IMR-90 (cell line): ENCODE measurements around the gene CABYR. TPM values are rescaled to one million over a fixed set of nuclear protein-coding genes. Genes with fewer than 3 reads are reported as not detected.

Experiments used
- ATAC-seq: fragments of 200-7000 bp; cut with Tn5 transposase; 2 replicates; pipeline ENCODE4 v1.9.1; 2020; ENCODE audit warnings: low read depth, mild to moderate bottlenecking, moderate library complexity
- Bru-seq: library from RNA; stranded (reverse); fragments of 400-500 nt; gene quantifications from one replicate; lab custom pipeline; 2021; lab: Mats Ljungman, UMichigan
- BruChase-seq, 2 experiments: library from RNA; stranded (reverse); fragments of 400-500 nt; gene quantifications; one replicate each; lab custom pipeline; 2021; lab: Mats Ljungman, UMichigan
- BruUV-seq: library from RNA; stranded (reverse); fragments of 400-500 nt; replicated peaks from 2 replicates; lab custom pipeline; 2021; lab: Mats Ljungman, UMichigan
- CTCF ChIA-PET: fragments of 300-600 bp; formaldehyde crosslinking; extraction: SDS; loops from one replicate; lab custom pipeline; 2021; ENCODE audit warnings: antibody characterized with exemption; lab: Yijun Ruan, JAX
- POLR2A ChIA-PET: fragments of 300-600 bp; sonication (Branson Sonifier 250); formaldehyde crosslinking; loops from one replicate; lab custom pipeline; 2022; ENCODE audit warnings: antibody characterized with exemption; ENCODE audit not compliant: unreplicated experiment; lab: Charles Lee
- DNase-seq: peaks from one replicate; pipeline ENCODE4 v3.0.0; 2013
- H2AFZ ChIP-seq: replicated peaks from 2 replicates; pipeline ENCODE3; 2013; ENCODE audit warnings: low read length, mild to moderate bottlenecking; ENCODE audit not compliant: poor library complexity
- H2AK5ac ChIP-seq: 2 replicates; pipeline ENCODE4 v1.6.1; 2013; ENCODE audit warnings: low read depth, low read length, inconsistent platforms
- H2AK9ac ChIP-seq: replicated peaks from 2 replicates; pipeline ENCODE3; 2013; ENCODE audit warnings: mild to moderate bottlenecking, low read depth, low read length, moderate library complexity; ENCODE audit not compliant: poor library complexity
- H2BK120ac ChIP-seq: 2 replicates; pipeline ENCODE4 v1.6.1; 2013; ENCODE audit warnings: low read depth, low read length, inconsistent platforms
- H2BK15ac ChIP-seq: 3 replicates; pipeline ENCODE4 v1.6.1; 2013; ENCODE audit warnings: low read depth, low read length, inconsistent platforms
- H2BK20ac ChIP-seq: 2 replicates; pipeline ENCODE4 v1.6.1; 2013; ENCODE audit warnings: low read depth, mild to moderate bottlenecking, inconsistent platforms, low read length, moderate library complexity
- H2BK5ac ChIP-seq: 2 replicates; pipeline ENCODE4 v1.6.1; 2013; ENCODE audit warnings: mild to moderate bottlenecking, low read depth, low read length, inconsistent platforms; ENCODE audit not compliant: poor library complexity, severe bottlenecking
- H3K14ac ChIP-seq: replicated peaks from 2 replicates; pipeline ENCODE4 v1.6.1; 2013; ENCODE audit warnings: low read depth, low read length, inconsistent platforms
- H3K18ac ChIP-seq: 2 replicates; pipeline ENCODE4 v1.6.1; 2013; ENCODE audit warnings: low read depth, low read length, control low read depth
- H3K23ac ChIP-seq: 2 replicates; pipeline ENCODE4 v1.6.1; 2013; ENCODE audit warnings: low read depth, low read length, inconsistent platforms
- H3K27ac ChIP-seq: 2 replicates; pipeline ENCODE4 v1.5.1; 2013; ENCODE audit warnings: mild to moderate bottlenecking, control low read depth, low read length; ENCODE audit not compliant: insufficient read depth
- H3K27me3 ChIP-seq: 2 replicates; pipeline ENCODE4 v1.6.1; 2013; ENCODE audit warnings: low read length; ENCODE audit not compliant: control insufficient read depth, insufficient read depth
- H3K36me3 ChIP-seq: 2 replicates; pipeline ENCODE4 v1.6.1; 2013; ENCODE audit warnings: low read length, mixed read lengths; ENCODE audit not compliant: control insufficient read depth, insufficient read depth
- H3K4ac ChIP-seq: 2 replicates; pipeline ENCODE4 v1.6.1; 2013; ENCODE audit warnings: low read depth, low read length, inconsistent platforms
- H3K4me1 ChIP-seq: 2 replicates; pipeline ENCODE4 v1.6.1; 2013; ENCODE audit warnings: low read length, mixed read lengths; ENCODE audit not compliant: control insufficient read depth, insufficient read depth
- H3K4me2 ChIP-seq: 2 replicates; pipeline ENCODE4 v1.6.1; 2013; ENCODE audit warnings: low read depth, mild to moderate bottlenecking, control low read depth, low read length, moderate library complexity
- H3K4me3 ChIP-seq: 2 replicates; pipeline ENCODE4 v1.5.1; 2013; ENCODE audit warnings: low read depth, mild to moderate bottlenecking, control low read depth, low read length, moderate library complexity; ENCODE audit not compliant: insufficient read depth
- H3K56ac ChIP-seq: 2 replicates; pipeline ENCODE4 v1.6.1; 2013; ENCODE audit warnings: low read length, inconsistent platforms; ENCODE audit not compliant: insufficient read depth; ENCODE audit errors: extremely low read depth
- H3K79me1 ChIP-seq, 2 experiments: 2 replicates each; pipeline ENCODE4 v1.6.1; 2013; ENCODE audit warnings: low read length in 2 of 2, inconsistent platforms in 1 of 2, low read depth in 1 of 2
- H3K9ac ChIP-seq: 2 replicates; pipeline ENCODE4 v1.6.1; 2013; ENCODE audit warnings: low read depth, low read length, control low read depth
- H3K9me1 ChIP-seq: 2 replicates; pipeline ENCODE4 v1.6.1; 2013; ENCODE audit warnings: low read length, inconsistent platforms; ENCODE audit not compliant: insufficient read depth
- H3K9me3 ChIP-seq: 2 replicates; pipeline ENCODE4 v1.6.1; 2013; ENCODE audit warnings: low read length; ENCODE audit not compliant: control insufficient read depth, insufficient read depth
- H4K20me1 ChIP-seq: 2 replicates; pipeline ENCODE4 v1.6.1; 2013; ENCODE audit warnings: low read length, inconsistent platforms; ENCODE audit not compliant: insufficient read depth
- H4K5ac ChIP-seq: 2 replicates; pipeline ENCODE4 v1.6.1; 2013; ENCODE audit warnings: mild to moderate bottlenecking, low read depth, low read length, control low read depth
- H4K8ac ChIP-seq, 2 experiments: 2 replicates each; pipeline ENCODE4 v1.6.1; 2013; ENCODE audit warnings: low read depth in 2 of 2, low read length in 2 of 2, control low read depth in 1 of 2, inconsistent platforms in 1 of 2
- H4K91ac ChIP-seq: 2 replicates; pipeline ENCODE4 v1.6.1; 2013; ENCODE audit warnings: low read depth, low read length, inconsistent platforms; ENCODE audit not compliant: insufficient read depth
- CHD1 ChIP-seq: IDR thresholded peaks from 2 replicates; pipeline ENCODE4 v1.6.1; 2012; ENCODE audit warnings: low read depth, low read length, improper control_type of control experiment
- MAZ ChIP-seq: IDR thresholded peaks from 2 replicates; pipeline ENCODE4 v1.6.1; 2012; ENCODE audit warnings: low read depth, mild to moderate bottlenecking, low read length, improper control_type of control experiment, moderate library complexity, borderline replicate concordance
- POLR2A ChIP-seq: IDR thresholded peaks from 2 replicates; pipeline ENCODE4 v1.6.1; 2012; ENCODE audit warnings: mild to moderate bottlenecking, low read depth, low read length
- SMC3 ChIP-seq: fragments of 150-350 bp; IDR thresholded peaks from 2 replicates; pipeline ENCODE4 v1.6.1; 2016; ENCODE audit warnings: low read depth, mild to moderate bottlenecking, antibody characterized with exemption, low read length, moderate library complexity
- WGBS, 2 experiments: methylation state at CpG; one replicate each; pipeline versions ENCODE4 v1.1.5 to v1.1.7; 2013; ENCODE audit warnings: missing lambda C conversion rate in 2 of 2; ENCODE audit not compliant: insufficient read length in 1 of 2; ENCODE audit errors: extremely low coverage in 2 of 2; 5-methylcytosine and 5-hydroxymethylcytosine counted together
- dilution Hi-C: fragments of 300-500 bp; cut with HindIII; formaldehyde crosslinking; loops from one replicate; pipeline ENCODE4 v1.14.3; 2018; ENCODE audit warnings: low sequenced_read_pairs; ENCODE audit not compliant: unreplicated experiment
- in situ Hi-C: fragments of 300-500 bp; cut with MboI; formaldehyde crosslinking; loops from 3 replicates; pipeline ENCODE4 v1.14.3; 2019; ENCODE audit warnings: low sequenced_read_pairs, inconsistent platforms, mixed read lengths
- intact Hi-C: fragments of 100-400 bp; cut with micrococcal nuclease; formaldehyde crosslinking; loops from 2 replicates; pipeline ENCODE4 v1.10.0; 2022
- long read RNA-seq: library from polyadenylated mRNA; unstranded; transcript quantifications from one replicate; pipeline ENCODE4 v2.0.0, GENCODE V29; 2021; ENCODE audit not compliant: unreplicated experiment
- polyA plus RNA-seq, 3 experiments: library from polyadenylated mRNA; depleted of rRNA; stranded (reverse); fragments of >200 nt; gene quantifications; 2 replicates each; pipeline ENCODE4 v1.2.3, GENCODE V29; 2012; ENCODE audit warnings: low replicate concordance in 1 of 3
- total RNA-seq: library from RNA; depleted of rRNA; stranded (reverse); fragments of >200 nt; gene quantifications from 2 replicates; pipeline ENCODE4 v1.2.3, GENCODE V29; 2012; rRNA removed
- TF ChIP-seq, protein P1 (sequence below): fragments of 150-350 bp; IDR thresholded peaks from 2 replicates; pipeline ENCODE4 v1.6.1; 2016; ENCODE audit warnings: low read depth, mild to moderate bottlenecking, low read length, moderate library complexity, borderline replicate concordance

Gene CABYR, protein sequence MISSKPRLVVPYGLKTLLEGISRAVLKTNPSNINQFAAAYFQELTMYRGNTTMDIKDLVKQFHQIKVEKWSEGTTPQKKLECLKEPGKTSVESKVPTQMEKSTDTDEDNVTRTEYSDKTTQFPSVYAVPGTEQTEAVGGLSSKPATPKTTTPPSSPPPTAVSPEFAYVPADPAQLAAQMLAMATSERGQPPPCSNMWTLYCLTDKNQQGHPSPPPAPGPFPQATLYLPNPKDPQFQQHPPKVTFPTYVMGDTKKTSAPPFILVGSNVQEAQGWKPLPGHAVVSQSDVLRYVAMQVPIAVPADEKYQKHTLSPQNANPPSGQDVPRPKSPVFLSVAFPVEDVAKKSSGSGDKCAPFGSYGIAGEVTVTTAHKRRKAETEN
- total RNA-seq (3.6 and 4.1 TPM in 2 replicates), polyA plus RNA-seq (2012; rRNA removed) (6.2 and 7.1 TPM in 2 replicates), Bru-seq, nascent RNA (percentile 64 among the genes with signal in this experiment), BruChase-seq, experiment 1, labeled RNA remaining after a 6-hour chase (percentile 73 among the genes with signal in this experiment), BruChase-seq, experiment 2, labeled RNA remaining after a 2-hour chase (percentile 75 among the genes with signal in this experiment)
- 2.0 and 2.8 TPM in 2 replicates for polyA plus RNA-seq (2012; cell fraction: cytosol; rRNA removed)
- 2.9 and 13.9 TPM in 2 replicates for polyA plus RNA-seq (2012; cell fraction: nucleus; rRNA removed; ENCODE audit: low replicate concordance)
- long read RNA-seq, partial matches to known transcripts = 3 of 7 reads
- long read RNA-seq, other reads (novel, unspliced or antisense) = 1 of 7 reads

DNA sequence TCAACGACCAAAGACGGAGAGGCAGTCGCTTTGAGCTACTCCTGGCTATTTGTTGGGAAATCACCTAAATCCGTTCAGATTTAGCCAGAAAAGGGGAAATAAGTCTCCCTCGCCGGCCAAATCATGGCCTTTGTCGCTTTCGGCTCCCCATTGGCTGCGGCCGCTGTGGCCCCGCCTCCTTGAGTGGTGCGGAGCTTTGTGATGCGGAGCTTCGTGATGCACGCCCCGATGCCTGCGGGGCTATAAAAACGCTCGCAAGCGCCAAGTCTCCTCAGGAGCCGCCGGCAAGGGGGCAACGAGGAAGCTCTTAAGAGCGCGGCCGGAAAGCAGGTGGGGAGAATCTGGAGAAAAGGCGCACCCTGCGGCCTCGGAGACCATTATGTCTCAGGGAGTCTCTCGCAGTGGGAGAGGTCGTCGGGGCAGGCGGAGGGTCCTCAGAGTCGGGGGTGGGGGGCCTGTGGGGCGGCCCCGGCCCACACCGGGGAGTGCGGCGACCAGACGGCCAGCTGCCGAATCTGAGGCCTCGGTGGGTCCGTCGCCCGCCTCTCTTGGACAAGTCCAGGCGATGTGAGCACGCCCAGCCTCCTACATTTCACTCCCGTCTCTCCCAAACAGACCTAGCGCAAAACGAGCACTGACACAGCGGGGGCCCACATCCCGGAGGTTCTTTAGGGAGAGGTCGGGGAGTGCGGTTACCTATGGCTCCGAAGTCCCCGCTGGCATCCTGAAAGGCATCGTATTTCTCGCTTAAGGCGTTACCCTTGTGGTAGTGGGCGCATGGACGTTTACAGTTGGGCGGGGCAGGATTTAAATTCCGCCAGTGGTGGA, at the start of gene CABYR:
Gene CABYR, plus strand, starts transcription at position 274 of the 828 bp plus-strand sequence. CDS start 4,053 bp downstream, outside the sequence.
- Histone ChIP-seq H3K56ac (peak within 1 kb of the TSS; percentile 43; the same call in 1 of the 2 replicates), H4K20me1 (no peaks in the 10 kb centered on the region), H4K91ac (peak within 1 kb of the TSS; percentile 60), H3K4me3 (peak within 1 kb of the TSS; percentile 47), H2AFZ (peak within 1 kb of the TSS; percentile 95), H3K4me1 (peaks cover 2% of the 10 kb centered on the region), H4K5ac (peak within 1 kb of the TSS; percentile 16; the same call in 1 of the 2 replicates), H3K9ac (peak within 1 kb of the TSS; percentile 32), H2AK9ac (peak within 1 kb of the TSS; percentile 84), H2AK5ac (peak within 1 kb of the TSS; percentile 54; the same call in 1 of the 2 replicates), H3K27ac (peak within 1 kb of the TSS; percentile 4), H3K9me1 (0 out of 2 replicates have a peak, but pooled peaks cover 6% of the 10 kb centered on the region), H3K23ac (peak within 1 kb of the TSS; percentile 83; the same call in 1 of the 2 replicates), H3K36me3 (no peaks in the 10 kb centered on the region), H3K9me3 (no peaks in the 10 kb centered on the region), H2BK20ac (no peak within 1 kb of the TSS; the same call in 1 of the 2 replicates), H3K4me2 (peak within 1 kb of the TSS; percentile 70), H2BK15ac (0 out of 3 replicates have a peak within 1 kb of the TSS, but pooled peaks have one; percentile 9), H4K8ac (peak within 1 kb of the TSS; percentile 51 to 88; a peak in 3 of 4 replicates), H3K79me1 (peaks cover 0 to 6% of the 10 kb centered on the region in 2 experiments; a peak in 1 of 4 replicates), H3K18ac (peak within 1 kb of the TSS; percentile 8; the same call in 1 of the 2 replicates), H3K27me3 (no peaks in the 10 kb centered on the region), H3K4ac (peak within 1 kb of the TSS; percentile 80), H2BK120ac (peak within 1 kb of the TSS; percentile 48; the same call in 1 of the 2 replicates), H3K14ac (peak within 1 kb of the TSS; percentile 80), H2BK5ac (peak within 1 kb of the TSS; percentile 10)
- DNase-seq (peak; percentile 86), ATAC-seq (peak; percentile 94)
- ChIA-PET POLR2A (interaction anchor here (0.6 to 1.1 kb wide), 6 partner anchors 14 to 521 kb away, joined by 3 to 5 read pairs (median 4); no protein-coding TSS in a partner anchor), CTCF (interaction anchor here (0.6 kb wide), 1 partner anchor 56 kb away, joined by 3 read pairs; no protein-coding TSS in a partner anchor)
- intact Hi-C loops (no loop called here), dilution Hi-C loops (no loop called here), in situ Hi-C loops (no loop called here)
- TF ChIP-seq CHD1 (no peak), MAZ (peak; percentile 56; the same call in 1 of the 2 replicates), SMC3 (no peak), POLR2A (peak; percentile 99)
- TF ChIP-seq, protein P1, sequence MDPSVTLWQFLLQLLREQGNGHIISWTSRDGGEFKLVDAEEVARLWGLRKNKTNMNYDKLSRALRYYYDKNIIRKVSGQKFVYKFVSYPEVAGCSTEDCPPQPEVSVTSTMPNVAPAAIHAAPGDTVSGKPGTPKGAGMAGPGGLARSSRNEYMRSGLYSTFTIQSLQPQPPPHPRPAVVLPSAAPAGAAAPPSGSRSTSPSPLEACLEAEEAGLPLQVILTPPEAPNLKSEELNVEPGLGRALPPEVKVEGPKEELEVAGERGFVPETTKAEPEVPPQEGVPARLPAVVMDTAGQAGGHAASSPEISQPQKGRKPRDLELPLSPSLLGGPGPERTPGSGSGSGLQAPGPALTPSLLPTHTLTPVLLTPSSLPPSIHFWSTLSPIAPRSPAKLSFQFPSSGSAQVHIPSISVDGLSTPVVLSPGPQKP = no peak
- BruUV-seq = no TSS peak
- WGBS, 2 experiments = 3% methylated on average over 11 of the region's 63 CpGs; no CpG with 5 or more reads in 1 of the 2 experiments
